Calu3 (cell line): Measurements from ENCODE around the gene ADGRD1. TPM values are rescaled to one million over a fixed set of nuclear protein-coding genes. Genes with fewer than 3 reads are reported as not detected.

Experiments
- BruUV-seq: library from RNA; stranded (reverse); fragments of 400-500 nt; replicated peaks from 2 replicates; lab custom pipeline; 2021; lab: Mats Ljungman, UMichigan
- CTCF ChIA-PET: fragments of 300-600 bp; sonication (Branson Sonifier 250); formaldehyde crosslinking; loops from one replicate; lab custom pipeline; 2022; ENCODE audit warnings: antibody characterized with exemption; lab: Charles Lee
- DNase-seq: peaks from one replicate; pipeline ENCODE4 v3.0.0; 2022
- H3K27ac Mint-ChIP-seq: one replicate; pipeline ENCODE4 v1.8.0; 2022; ENCODE audit warnings: mixed read lengths; ENCODE audit not compliant: unreplicated experiment
- H3K27me3 Mint-ChIP-seq: one replicate; pipeline ENCODE4 v1.8.0; 2022; ENCODE audit warnings: mixed read lengths; ENCODE audit not compliant: unreplicated experiment
- H3K36me3 Mint-ChIP-seq: one replicate; pipeline ENCODE4 v1.8.0; 2022; ENCODE audit warnings: mild to moderate bottlenecking, moderate library complexity, mixed read lengths; ENCODE audit not compliant: insufficient read depth, unreplicated experiment
- H3K4me1 Mint-ChIP-seq: one replicate; pipeline ENCODE4 v1.8.0; 2022; ENCODE audit warnings: mild to moderate bottlenecking, low read depth, mixed read lengths; ENCODE audit not compliant: unreplicated experiment
- H3K4me3 Mint-ChIP-seq: one replicate; pipeline ENCODE4 v1.8.0; 2022; ENCODE audit warnings: mild to moderate bottlenecking, low read depth, moderate library complexity, mixed read lengths; ENCODE audit not compliant: unreplicated experiment
- H3K9me3 Mint-ChIP-seq: one replicate; pipeline ENCODE4 v1.8.0; 2022; ENCODE audit warnings: low read depth, mixed read lengths; ENCODE audit not compliant: unreplicated experiment
- CTCF ChIP-seq: fragments of 200-600 bp; IDR thresholded peaks from one replicate; pipeline ENCODE4 v1.8.0; 2022; ENCODE audit warnings: antibody characterized with exemption; ENCODE audit not compliant: unreplicated experiment
- intact Hi-C: fragments of 100-400 bp; cut with micrococcal nuclease; formaldehyde crosslinking; loops from one replicate; pipeline ENCODE4 v1.10.0; 2022; ENCODE audit not compliant: unreplicated experiment
- total RNA-seq: library from RNA; stranded (reverse); gene quantifications from 2 replicates; pipeline ENCODE4 v1.2.3, GENCODE V29; 2022

The ADGRD1 gene
- total RNA-seq, 1 experiment from 2014 or later = not detected

- H3K36me3 Mint-ChIP-seq = no peaks in the 10 kb centered on the region
- TF ChIP-seq CTCF = no peak
- H3K27ac Mint-ChIP-seq = no peak overlapping the region
- BruUV-seq = no TSS peak
- peaks cover 64% of the 10 kb centered on the region for H3K27me3 Mint-ChIP-seq
- CTCF ChIA-PET = no interaction called here
- intact Hi-C loops = no loop called here
- DNase-seq = no peak
- H3K4me1 Mint-ChIP-seq = no peaks in the 10 kb centered on the region
- H3K4me3 Mint-ChIP-seq = no peak overlapping the region
- H3K9me3 Mint-ChIP-seq = peaks cover 2% of the 10 kb centered on the region
Measured at GRCh38 chr12:131082290-131083194, 128.8 kb downstream of the ADGRD1 start.

GRCh38 chr12:131084341-131085011, 130.8 kb downstream of the ADGRD1 start:
- Mint-ChIP-seq H3K4me3 (no peak overlapping the region), H3K36me3 (no peaks in the 10 kb centered on the region), H3K4me1 (no peaks in the 10 kb centered on the region), H3K27ac (no peak overlapping the region), H3K27me3 (peaks cover 45% of the 10 kb centered on the region), H3K9me3 (peaks cover 2% of the 10 kb centered on the region)
- intact Hi-C loops = no loop called here
- DNase-seq = no peak
- TF ChIP-seq CTCF = no peak
- BruUV-seq = no TSS peak
- CTCF ChIA-PET = no interaction called here

GRCh38 chr12:131085125-131085815, 131.6 kb downstream of the ADGRD1 start:
- Mint-ChIP-seq H3K9me3 (peaks cover 2% of the 10 kb centered on the region), H3K4me1 (no peaks in the 10 kb centered on the region), H3K4me3 (no peak overlapping the region), H3K27ac (no peak overlapping the region), H3K36me3 (no peaks in the 10 kb centered on the region), H3K27me3 (peaks cover 44% of the 10 kb centered on the region)
- peak; percentile 0 for DNase-seq
- intact Hi-C loops = no loop called here
- no TSS peak for BruUV-seq
- CTCF ChIA-PET = no interaction called here
- TF ChIP-seq CTCF = no peak

- no peak for TF ChIP-seq CTCF
- H3K4me1 Mint-ChIP-seq = no peaks in the 10 kb centered on the region
- H3K4me3 Mint-ChIP-seq = no peak overlapping the region
- no TSS peak for BruUV-seq
- CTCF ChIA-PET = no interaction called here
- intact Hi-C loops = no loop called here
- peaks cover 2% of the 10 kb centered on the region for H3K9me3 Mint-ChIP-seq
- H3K27me3 Mint-ChIP-seq = peaks cover 51% of the 10 kb centered on the region
- peak; percentile 0 for DNase-seq
- no peaks in the 10 kb centered on the region for H3K36me3 Mint-ChIP-seq
- H3K27ac Mint-ChIP-seq = no peak overlapping the region
Measured at GRCh38 chr12:131085816-131086591, 132.3 kb downstream of the ADGRD1 start.
